Left colon (tissue), 2 donors: ENCODE measurements around the gene ATP13A4. TPM values are rescaled to one million over a fixed set of nuclear protein-coding genes. Genes with fewer than 3 reads are reported as not detected.

Source experiments
- ATAC-seq: fragments of 200-7000 bp; cut with Tn5 transposase; one replicate; pipeline ENCODE4 v1.9.1; 2020; ENCODE audit warnings: mild to moderate bottlenecking, moderate library complexity
- DNase-seq, 2 donors: peaks; one replicate each; pipeline ENCODE4 v3.0.0-alpha.2; 2020
- intact Hi-C, 2 donors: fragments of 100-400 bp; cut with DNase I in 1 of 2; cut with micrococcal nuclease in 1 of 2; formaldehyde crosslinking; loops; one replicate each; pipeline versions ENCODE4 v1.11.2 to v1.14.0; 2022; cut with DNase I, micrococcal nuclease
- long read RNA-seq: library from polyadenylated mRNA; unstranded; transcript quantifications from one replicate; pipeline ENCODE4 v2.0.0, GENCODE V29; 2021
- total RNA-seq, 2 donors: library from RNA; stranded (reverse); fragmentation: NEBNext Ultra II Directional; extraction: Animal tissue kit (Norgen Biotek cat#: 25700); gene quantifications; one replicate each; pipeline ENCODE4 v1.2.1, GENCODE V29; 2021
- donor health status: DM: no; HTN: no; CAD: no.
- donor health status: DM: yes; HTN: yes; CAD: no.

ATP13A4 gene
- total RNA-seq: 10 to 100 TPM; 10.7 to 14.2 TPM
- long read RNA-seq, full-length matches to known transcripts: 3 of 6 reads
- long read RNA-seq, partial matches to known transcripts: 1 of 6 reads
- long read RNA-seq, other reads (novel, unspliced or antisense): 2 of 6 reads

DNA sequence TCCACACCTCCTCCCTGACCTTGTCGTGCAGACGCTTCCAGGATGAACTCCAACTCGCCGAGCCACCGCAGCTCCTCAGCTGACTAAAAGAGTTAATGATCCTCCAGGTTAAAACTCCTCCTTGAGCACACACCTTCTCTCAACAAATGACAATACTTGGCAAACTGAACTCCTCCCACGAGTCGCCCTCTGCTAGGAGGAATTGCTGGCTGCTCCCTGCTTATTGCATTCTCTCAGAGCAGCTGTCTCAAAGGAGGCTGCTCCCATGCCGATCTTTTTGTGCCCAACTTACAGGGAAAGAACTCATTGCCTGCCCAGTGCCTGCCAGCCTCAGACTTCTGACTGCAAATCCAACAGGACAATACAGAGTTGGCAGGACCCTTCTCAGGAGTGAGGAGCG, at the start of gene ATP13A4:
ATP13A4 (minus strand) TSS at position 85 of the 400 bp plus-strand sequence. CDS start 96 bp downstream, outside the sequence.
- ATAC-seq: peak; percentile 92
- intact Hi-C loops: no loop called here
- DNase-seq: peak; percentile 72 to 85

DNA sequence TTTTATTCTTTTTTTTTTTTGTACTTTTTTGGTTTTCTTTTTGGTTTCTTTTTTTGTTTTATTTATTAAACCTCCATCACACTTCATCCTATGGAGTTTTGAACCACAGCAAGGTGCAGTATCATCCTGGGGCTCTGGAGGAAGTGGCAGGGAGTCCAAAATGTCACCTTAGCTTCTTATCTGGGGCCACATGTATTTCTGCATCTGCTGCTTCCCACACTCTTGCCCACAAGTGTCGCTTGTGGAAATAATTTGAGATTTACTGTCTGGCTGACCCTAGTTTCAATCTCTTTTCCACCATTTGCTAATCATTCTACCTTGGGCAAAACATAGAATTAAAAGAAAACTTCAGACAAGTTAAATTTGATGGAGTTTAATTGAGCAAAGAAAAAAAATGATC, 44.7 kb upstream of the ATP13A4 start:
- no peak for DNase-seq
- intact Hi-C loops: no loop called here
- no peak for ATAC-seq

DNA sequence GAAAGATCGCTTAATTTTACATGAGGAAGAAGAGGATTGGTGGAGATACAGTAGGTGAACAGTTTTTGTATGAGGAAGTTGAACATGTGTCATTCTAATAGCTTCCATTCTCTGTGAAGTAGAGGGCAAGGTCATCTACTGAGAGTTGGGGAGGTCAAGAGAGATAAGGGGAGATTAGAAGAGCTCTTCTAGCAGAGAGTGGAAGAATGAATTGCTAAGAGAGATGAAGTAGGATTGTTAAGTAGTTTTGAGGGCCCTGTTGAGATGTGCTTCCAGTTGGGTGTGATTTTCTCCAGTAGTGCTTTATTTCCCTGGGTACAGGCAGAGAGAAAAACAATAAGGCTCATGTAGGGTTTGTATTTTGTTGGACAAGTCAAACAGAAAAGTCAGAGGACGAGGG, 43.5 kb upstream of the ATP13A4 start:
- intact Hi-C loops: no loop called here
- ATAC-seq (no peak), DNase-seq (no peak)

DNA sequence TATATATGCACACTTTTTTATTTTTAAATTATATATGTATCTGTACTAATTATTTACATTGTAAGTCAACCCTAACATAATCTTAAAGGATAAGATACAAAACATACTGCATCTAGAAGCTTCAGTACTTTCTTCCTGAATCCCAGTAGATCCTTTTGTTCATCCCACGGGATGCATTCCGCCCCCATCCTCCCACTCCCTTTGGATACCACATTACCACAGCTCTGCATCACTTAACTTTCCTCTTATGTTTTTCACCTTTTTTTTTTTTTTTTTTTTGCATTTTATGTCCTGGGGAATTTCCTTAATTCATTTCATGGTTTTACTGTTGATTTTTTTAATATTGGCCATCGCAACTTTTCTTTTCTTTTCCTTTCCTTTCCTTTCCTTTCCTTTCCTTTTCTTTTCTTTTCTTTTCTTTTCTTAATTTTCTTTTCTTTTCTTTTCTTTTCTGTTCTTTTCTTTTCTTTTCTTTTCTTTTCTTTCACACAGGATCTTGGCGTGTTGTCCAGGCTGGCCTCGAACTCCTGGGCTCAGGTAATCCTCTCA, 41.3 kb upstream of the ATP13A4 start:
- ATAC-seq (no peak), DNase-seq (no peak)
- intact Hi-C loops: no loop called here

DNA sequence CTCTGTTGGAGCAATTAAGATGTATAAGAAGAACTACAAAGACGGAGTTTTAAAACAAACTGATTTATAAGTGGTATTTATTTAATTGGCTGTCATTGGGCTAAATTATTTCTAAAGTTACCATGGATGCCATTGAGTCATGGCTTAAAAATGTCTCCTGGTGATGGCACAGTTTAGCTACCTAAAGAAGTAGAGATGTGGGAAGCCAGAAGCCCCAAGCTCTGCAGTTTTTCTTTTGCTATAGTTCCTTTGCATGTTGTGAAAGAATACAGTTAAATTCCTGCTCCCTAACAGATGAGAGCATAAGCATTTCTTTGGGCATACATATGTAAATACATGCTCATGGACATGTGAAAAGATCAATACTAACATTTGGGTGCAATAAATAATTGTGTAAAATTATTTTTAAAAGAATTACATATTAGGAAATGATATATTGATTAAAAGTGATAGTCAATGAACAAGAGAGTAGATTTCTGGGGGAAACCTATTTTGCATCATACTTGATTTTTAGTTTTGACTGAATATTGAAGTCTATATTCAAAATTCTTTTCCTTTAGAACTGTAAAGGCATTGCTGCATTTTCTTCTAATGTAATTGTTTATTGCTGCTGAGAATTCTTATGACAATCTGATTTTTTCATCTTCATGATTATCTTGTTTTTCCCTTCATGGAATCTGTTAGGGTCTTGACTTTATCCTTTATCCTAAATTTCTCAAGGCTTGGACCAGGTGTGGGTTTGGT, 40.4 kb upstream of the ATP13A4 start:
- DNase-seq (no peak), ATAC-seq (no peak)
- intact Hi-C loops: no loop called here

DNA sequence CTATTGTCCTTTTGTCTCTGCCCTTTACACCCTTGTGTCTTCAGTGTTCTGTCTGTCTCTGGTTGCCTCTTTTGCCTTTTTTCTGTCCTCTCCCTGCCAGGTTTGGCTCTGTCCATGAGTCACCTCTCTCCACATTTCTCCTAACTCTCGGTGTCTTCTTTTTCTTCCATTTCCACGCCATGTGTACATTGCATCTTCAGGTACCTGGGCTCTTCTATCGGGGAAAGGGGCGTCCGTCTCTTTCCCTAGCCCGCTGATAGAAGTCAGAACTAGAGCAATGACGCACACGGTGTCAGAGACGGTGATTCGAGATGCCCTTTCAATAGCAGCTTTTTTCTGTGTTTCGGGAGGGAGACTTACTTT, 39.0 kb upstream of the ATP13A4 start:
- intact Hi-C loops: no loop called here
- ATAC-seq (peak; percentile 33), DNase-seq (peak in 1 of 2 donors; percentile 14)

DNA sequence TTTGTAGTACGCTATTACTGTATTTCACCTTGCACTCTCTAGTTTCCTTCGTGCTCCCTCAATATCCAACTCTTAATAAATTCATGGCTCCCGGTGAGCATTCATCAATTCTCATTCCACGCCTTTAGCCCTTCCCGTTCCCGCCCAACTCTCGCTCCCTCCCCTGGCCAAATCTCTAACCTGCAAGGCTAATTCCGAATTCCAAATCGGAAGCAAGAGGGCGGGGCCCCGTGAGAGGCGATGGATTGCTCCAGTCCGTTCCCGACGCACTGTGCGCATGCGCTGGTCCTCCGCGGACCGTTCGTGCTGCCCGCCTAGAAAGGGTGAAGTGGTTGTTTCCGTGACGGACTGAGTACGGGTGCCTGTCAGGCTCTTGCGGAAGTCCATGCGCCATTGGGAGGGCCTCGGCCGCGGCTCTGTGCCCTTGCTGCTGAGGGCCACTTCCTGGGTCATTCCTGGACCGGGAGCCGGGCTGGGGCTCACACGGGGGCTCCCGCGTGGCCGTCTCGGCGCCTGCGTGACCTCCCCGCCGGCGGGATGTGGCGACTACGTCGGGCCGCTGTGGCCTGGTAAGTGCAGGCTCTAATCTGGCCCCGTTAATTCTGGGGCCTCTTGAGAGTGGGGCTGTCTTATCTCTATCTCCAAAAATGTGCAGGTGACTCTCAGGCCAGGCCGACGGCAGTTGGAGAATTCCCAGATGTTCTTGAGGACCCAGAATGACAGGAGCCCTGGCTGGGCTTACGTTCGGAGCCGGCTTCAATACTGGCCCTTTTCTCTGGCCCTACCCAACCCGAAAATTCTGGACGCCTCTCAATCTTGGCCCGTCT, 38.4 kb upstream of the ATP13A4 start, which contains the start of gene OPA1:
OPA1 (plus strand) TSS at position 368 of the 827 bp plus-strand sequence; CDS start at position 538, 170 bp downstream.
- ATAC-seq (peak; percentile 94), DNase-seq (peak; percentile 97 to 98)
- intact Hi-C loops: no loop called here

DNA sequence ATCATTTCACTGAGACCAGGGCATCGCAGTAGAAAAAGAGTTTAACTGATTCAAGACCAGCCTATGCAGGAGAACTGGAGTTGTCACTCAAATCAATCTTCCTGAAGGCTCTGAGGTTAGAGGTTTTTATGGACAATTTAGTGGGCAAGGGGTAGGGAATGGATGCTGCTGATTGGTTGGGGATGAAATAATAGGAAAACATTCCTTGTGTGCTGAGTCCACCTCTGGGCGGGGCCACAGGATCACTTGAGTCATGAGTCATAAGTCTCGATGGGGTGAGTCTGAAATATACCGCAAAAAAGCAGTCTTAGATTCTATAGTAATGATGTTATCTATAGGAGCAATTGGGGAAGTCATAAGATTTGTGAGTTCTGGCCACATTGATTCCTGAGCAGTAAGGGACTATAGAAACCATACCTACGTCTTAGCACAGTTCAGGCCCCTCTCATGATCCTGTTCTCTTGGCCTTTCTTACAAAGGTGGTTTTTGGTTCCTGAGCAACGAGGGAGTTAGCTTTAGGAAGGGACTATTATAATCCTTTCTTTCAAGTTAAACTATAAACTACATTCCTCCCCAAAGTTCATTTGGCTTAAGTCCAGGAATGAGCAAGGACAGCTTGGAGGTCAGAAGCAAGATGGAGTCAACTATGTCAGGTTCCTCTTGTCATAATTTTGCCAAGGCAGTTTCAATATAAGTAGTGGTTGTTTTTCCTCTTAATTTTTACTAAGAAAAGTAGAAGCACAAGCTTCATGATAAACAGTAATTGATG, 35.6 kb upstream of the ATP13A4 start:
- ATAC-seq (peak; percentile 18), DNase-seq (peak; percentile 35 to 46)
- intact Hi-C loops: no loop called here

- ATAC-seq: no peak
- intact Hi-C loops: no loop called here
- no peak for DNase-seq
Measured at GRCh38 chr3:193589616-193590015, 34.9 kb upstream of the ATP13A4 start.

DNA sequence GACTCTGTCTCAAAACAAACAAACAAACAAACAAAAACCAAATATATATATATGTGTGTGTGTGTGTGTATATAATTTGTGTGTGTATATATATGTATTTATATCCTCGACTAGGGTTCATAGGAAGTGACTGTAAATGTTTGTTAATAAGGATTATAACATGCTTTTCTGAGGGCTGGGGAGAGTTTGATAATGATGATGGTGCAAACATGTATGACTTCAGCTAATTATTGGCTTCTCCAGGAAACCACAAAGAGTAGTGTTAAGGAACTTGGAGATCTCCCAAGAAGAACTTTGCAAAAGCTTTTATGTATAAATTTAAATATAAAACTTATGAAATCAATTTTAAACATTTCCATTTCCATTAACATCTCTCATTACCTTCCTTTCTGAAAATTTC, 34.4 kb upstream of the ATP13A4 start:
- ATAC-seq (no peak), DNase-seq (no peak)
- intact Hi-C loops: no loop called here

DNA sequence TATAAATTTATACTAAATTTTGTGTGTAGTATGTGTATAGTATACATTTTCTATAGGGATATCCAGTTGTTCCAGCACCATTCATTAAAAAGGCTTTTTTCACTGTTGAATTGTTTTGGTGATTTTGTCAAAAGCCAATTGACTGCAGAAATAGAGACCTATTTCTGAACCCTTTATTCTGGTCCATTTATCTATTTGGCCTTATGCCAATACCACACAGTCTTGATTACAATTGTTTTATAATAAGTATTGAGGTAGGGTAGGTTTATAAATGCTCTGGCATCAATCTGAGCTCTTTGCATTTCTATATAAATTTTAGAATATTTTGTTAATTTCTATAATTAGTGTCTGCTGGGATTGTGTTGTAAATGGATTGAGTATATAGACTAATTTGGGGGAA, 31.8 kb upstream of the ATP13A4 start:
- ATAC-seq (no peak), DNase-seq (no peak)
- intact Hi-C loops: no loop called here

DNA sequence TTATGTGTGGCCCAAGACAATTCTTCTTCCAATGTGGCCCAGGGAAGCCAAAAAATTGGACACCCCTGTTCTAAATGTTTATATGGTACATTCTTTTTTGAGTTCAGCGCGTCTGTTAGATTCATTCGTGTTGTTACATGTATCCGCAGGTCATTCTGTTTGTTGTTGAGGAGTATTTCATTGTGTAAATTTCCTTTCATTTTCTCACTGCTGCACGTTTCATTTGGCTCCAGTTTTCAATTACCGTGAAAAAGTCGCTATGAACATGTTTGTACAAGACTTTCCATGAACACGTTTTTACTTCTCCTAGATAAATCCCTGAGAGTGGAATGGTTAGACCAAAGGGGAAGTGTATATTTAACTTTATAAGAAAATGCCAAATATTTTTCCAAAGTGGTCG, 30.8 kb upstream of the ATP13A4 start:
- DNase-seq (no peak), ATAC-seq (no peak)
- intact Hi-C loops: no loop called here

GRCh38 chr3:193574488-193575070, 19.9 kb upstream of the ATP13A4 start:
- no peak for ATAC-seq
- intact Hi-C loops: loop anchor here in 1 of 2 donors (5.0 to 10.0 kb wide), 3 partner anchors 112 to 1110 kb away; no protein-coding TSS in a partner anchor
- no peak for DNase-seq

DNA sequence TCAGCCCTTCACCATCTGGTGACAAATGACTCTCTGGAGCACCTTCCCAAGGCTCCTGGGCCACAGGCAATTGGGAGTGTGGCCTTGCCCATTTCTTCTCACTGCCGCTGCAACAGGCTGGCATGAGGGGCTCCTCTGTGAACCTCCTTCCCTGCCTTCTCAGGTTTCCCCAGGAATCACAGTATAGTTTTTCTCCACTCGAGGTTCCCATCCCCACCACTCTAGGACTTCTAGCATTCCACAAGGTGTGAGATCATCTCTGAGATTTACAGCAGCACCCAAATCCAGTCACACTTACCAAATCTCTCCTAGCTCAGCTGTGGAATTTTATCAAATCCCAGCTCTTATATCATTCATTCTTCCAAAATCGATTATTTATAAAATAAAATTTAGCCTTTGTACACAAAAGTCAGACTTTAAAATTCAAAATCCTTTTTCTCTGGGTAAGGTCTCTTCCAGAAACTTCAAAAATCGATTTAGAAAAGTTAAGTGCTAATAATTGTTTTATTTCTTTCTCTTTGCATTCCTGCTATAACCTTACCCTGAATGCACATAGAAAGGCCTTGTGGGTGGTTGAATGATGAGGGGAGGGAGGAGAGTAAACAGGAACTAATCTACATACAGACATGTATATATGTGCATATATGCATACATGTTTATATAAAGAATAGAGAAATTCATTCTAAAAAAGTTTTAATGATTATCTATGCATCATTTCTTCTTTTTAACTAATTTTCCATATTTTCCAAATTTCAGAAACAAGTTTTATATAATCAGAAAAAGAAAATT, 18.9 kb upstream of the ATP13A4 start:
- no peak for DNase-seq
- intact Hi-C loops: loop anchor here in 1 of 2 donors (5.0 to 10.0 kb wide), 3 partner anchors 111 to 1109 kb away; no protein-coding TSS in a partner anchor
- no peak for ATAC-seq

- DNase-seq: peak in 1 of 2 donors; percentile 42
- intact Hi-C loops: loop anchor here in 1 of 2 donors (5.0 to 10.0 kb wide), 3 partner anchors 110 to 1108 kb away; no protein-coding TSS in a partner anchor
- ATAC-seq: peak; percentile 86
Measured at GRCh38 chr3:193572426-193572908, 17.8 kb upstream of the ATP13A4 start.

DNA sequence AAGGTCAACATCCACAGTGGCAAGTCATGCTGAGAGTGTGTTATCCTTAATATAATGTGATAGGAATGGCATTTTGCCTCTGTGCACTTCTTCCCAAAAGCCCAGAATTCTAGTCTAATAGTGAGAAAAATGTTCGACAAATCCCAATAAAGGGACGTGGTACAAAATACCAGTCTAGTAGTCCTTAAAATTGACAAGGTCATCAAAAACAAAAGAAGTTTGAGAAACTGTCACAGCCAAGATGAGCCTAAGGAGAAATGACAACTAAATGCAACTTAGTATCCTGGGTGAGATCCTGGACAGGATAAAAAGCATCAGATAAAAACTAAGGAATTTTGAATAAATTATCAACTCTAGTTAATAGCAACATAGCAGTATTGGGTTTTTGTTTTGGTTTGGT, 14.4 kb upstream of the ATP13A4 start:
- ATAC-seq: no peak
- intact Hi-C loops: no loop called here
- DNase-seq: no peak

- intact Hi-C loops: no loop called here
- ATAC-seq (peak; percentile 98), DNase-seq (peak; percentile 46 to 66)
Measured at GRCh38 chr3:193564012-193564411, 9.3 kb upstream of the ATP13A4 start.
